DMS53 treated with DMSO at 0.1 percent for 48 hours (cell line): ENCODE results near the gene KCNJ16.
A peak's percentile ranks its signal among the peaks of the same experiment; 100 is the strongest.

Experiments
- DNase-seq: peaks from one replicate; lab custom pipeline; 2025; ENCODE audit not compliant: unreplicated experiment; lab: John Stamatoyannopoulos, UW

Gene KCNJ16

DNA sequence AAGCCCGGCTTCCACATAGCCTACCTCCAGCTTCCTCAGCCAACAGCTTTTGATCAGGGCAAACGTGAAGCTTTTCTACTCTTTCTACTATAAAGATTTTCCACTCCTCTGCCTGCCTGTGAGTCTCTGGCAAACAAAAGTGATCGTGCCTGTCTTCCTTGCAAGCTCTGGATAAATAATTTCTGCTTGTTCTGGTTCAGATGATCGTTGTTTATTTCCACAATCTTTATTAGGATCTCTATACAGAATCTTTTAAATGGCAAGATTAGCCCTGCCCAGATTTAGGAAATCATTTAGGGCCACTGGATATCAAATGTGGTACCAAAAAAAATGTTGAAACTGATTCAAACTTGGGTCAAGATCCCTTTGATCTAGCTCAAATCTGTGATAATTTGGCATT, 20.4 kb downstream of the KCNJ16 start:
- no peak for DNase-seq

DNA sequence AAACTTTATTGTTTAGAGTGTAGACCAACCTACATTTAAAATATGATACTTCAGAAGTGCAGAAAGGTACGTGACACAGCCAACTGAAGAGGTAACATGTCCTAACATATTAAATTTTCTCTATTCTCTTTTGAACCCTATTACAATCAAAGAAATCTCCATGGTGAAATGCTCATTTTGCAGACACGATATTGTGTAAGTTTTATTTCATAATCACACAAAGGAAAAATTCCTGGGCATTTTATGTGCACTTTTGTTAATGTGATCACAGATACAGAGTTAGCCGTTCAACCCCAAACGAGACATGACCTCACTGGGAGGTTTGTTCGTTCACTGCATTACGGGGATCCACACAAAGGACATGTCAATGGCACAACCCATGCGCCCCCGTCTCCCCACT, 21.8 kb downstream of the KCNJ16 start:
- DNase-seq: no peak

DNA sequence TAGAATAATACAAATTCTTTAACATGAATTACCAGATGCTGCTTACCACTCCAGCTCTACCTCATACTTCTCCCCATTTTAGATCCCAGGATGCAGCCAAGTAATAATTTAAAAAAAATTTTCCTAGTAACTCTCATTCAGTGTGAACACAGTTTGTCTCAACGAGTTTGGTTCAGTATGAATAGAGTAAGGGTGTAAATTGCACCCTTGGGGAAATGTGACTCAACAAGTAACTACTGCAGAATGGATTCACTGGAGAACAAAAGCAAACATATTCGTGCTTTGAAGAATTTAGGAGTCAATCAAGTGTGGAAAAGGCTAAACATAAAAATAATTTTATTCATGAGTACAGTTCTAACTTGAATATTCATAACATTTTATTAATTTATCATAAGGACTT, 23.0 kb downstream of the KCNJ16 start:
- DNase-seq: no peak

DNA sequence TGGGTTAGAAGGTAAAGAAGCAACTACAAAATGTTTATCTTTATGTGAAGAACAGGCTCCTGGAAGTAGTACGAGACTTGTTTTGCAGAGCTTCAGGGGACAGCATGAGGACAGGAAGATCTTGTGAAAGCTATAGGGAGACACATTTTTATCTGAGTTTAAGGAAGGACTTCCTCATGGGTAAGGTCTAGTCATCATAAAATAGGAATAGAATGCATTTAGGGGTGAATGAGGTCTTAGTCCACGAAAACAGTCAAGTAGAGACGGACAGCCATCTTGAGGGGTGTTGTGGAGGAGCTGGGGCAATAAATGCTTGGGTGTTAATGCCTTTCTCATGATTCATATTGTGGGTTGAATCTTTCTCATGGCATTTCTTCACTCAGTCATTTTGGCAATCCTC, 24.3 kb downstream of the KCNJ16 start:
- no peak for DNase-seq

DNA sequence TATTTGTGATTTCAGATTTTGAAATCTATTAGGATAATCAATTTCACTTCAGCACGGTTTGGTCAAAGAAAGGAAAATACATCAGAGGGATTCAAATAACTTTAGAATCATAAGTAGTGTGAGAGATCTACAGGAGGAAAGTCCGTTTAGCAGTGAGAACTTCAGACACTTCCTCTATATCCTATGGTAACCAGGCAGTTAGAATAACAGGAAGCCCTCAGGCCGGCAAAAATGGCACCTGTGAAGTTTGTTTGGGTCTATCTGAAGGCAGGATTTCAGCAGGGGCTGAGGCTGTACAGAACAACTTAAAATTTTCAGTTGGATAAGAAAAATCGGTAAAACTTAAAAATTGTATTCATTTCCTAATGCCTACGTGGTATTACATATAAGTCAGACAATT, 24.9 kb downstream of the KCNJ16 start:
- no peak for DNase-seq

DNA sequence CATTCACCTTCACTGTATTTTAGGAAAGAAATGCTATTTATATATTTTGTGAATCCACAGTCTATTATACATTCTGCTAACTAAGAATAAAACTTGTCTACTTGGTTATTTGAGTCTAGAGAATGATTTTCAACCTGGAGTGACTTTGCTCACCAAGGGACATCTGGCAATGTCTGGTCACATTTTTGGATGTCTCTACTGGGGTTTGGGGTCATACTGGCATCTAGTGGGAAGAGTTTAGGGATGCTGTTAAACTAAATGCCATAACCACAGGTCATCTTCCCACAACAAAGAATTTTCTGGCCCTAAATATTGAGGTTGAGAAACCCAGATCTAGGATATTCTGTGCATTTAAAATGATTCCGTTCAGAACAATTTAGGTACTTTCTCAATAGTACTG, 26.0 kb downstream of the KCNJ16 start:
- DNase-seq: no peak

DNA sequence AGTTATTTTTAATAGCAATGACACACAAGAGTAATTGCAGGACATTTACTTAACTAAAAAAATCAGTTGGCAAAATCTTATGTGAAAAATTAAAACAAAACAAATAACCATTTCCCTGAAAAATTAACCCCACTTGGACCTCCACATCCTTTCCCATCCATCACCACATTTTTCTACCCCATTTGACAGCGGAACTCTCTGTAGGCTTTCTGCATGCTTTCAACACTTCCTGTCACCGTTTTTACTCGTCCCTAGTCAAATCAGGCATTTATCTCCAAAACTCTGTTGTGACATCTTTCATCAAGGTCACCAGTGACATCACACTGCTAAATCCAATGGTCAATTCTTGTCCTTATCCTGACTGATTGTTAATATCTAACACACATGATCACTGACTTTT, 27.5 kb downstream of the KCNJ16 start:
- no peak for DNase-seq

DNA sequence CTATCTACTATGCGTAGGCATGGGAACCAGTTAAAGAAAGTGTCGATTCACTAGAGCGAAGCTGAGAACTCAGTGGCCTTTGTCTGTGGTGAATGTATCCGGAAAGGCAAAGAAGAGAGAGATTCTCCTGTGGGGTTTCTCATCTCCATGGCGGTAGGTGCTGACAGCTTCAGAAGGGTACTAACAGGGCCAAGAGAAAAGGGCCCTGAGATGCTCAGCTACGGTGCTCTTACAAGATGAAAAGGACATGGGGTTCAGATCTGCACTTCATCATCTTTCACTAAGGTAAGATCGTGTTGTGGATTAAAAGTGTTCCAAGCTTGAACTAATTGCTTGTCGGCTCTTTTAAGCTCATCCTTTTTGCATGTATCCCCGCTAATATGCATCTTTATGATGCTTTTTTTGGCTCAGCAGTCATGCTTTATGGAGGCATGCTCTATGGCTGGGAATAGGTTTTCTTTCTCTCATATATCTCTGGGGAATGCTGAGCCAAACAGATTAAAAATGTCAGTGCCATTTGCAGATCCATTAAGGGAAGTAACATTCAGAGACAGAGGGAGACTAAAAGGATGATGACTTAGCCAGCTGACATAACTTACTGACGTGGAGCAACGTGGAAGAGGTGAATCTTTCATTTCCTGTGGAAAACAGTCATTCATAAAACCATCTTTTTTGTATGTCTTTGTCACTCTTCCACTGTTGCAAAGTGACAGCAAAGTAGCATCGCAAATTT, 29.9 kb downstream of the KCNJ16 start:
- no peak for DNase-seq

DNA sequence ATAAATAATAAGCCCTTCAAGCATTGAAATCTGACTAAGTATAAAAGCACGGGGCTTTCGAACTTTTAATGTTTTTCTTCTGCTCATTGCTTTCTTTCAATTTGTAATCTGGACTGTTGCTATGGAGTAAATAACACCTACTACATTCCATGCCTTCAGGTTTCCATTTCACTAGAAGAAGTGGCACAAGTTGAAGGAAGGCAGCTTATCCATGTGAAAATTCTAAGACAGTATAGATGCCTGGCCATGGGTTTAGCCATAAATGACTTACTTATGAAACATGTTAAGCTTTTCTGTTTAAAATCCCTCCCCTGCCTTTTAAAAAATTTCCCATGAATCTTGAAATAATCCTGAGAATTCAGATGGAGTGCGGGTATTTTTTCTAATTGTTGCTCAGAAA, 30.6 kb downstream of the KCNJ16 start:
- no peak for DNase-seq

DNA sequence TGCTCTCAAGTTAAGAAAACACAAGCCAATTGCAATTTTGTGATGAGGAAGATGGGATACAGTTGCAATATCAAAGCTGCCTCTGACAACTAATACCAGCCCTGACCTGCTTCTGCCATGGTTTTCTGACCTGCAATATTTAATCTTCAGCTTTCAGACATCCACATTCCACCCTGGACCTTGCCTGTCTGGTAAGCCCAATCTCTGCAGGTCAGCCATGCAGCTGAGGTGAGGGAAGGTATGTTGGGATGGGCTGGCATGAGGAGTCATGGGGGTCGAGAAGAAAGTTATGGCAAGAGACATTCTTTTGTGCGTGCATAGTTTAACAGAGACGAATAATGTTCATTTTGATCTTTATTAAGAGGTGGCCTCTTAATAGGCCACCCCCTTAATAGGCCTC, 31.5 kb downstream of the KCNJ16 start:
- no peak for DNase-seq

DNA sequence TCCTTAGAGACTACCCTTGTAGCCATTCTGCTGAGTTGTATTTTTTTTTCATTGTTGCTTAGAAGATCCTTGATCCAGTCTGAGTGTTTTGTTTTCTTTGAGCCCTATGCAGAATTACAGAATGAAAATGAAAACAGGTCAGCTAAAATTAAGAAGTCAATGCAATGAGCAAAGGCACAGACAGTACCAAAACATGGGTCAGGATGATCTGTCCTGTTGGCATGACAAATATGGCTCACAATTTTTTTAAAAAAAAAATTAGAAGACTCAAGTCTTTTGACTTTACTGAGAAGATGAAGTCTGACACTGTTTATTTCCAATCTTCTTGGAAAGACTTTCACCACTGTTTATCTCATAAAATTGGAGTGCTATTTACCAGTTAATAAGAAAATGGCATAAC, 32.4 kb downstream of the KCNJ16 start:
- DNase-seq: no peak

DNA sequence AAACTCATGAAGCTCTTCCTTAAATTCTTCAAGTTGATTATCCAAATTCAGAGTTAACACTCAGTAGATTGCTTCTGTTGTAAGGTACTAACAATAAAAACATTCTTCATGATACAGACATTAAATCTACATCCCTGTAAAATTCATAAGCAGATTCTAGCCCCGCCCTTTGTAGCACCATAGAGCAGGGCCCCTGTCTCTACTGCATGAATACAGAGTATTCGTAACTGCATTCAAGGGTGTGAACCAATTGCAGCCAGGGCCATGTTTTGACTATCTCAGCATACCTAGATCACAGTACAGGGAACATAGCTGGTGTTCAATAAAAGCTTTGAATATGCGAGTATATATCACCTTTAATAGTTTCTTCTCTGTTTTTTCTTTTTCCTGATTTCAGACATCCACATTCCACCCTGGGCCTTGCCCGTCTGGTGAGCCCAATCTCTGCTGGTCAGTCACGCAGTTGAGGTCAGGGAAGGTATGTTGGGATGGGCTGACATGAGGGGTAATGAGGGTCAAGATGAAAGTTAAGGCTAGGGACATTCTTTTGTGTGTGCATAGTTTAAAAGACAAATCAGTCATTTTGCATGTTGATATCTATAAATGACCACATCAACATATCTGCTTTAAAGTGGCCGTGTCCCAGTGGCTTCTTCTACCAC, 33.0 kb downstream of the KCNJ16 start:
- DNase-seq: no peak

DNA sequence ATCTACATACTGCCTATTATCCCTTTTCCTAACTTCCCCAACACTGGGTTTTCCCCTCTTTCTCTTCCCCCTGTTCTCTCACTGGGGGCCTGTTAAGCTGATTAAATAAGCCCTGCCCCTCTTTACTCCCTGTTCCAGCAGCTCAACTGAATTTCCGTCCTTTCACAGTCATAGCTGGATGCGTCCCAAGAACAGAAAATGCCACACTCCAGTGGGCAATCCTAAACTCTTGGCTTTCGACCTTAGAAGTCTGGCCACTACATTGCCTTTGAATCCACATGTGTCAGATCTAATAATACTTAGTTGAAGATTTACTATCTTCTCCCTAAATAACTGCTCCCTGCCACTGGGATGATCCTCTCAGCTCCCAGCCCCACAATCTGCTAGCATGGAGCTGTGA, 34.5 kb downstream of the KCNJ16 start:
- DNase-seq: no peak

DNA sequence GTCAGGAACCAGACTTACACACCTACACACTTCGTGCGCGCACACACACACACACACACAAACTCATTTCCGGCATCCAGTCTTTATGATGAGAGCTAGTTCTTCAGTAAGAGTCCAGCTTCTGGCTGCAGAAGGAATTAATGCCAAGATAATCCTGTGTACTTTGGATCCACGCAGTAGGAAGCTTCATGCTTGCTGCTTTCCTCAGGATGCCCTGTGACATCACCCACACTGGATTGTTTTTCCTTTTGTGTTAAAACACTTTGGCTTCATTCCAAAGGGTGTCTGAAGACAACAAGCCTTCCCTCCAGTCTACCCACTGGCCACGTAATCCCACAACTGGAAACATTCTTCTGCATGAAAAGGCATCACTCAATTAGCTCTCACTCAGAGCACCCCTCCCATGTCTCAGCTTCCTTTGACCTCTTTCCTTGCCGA, 35.4 kb downstream of the KCNJ16 start:
- DNase-seq: no peak

DNA sequence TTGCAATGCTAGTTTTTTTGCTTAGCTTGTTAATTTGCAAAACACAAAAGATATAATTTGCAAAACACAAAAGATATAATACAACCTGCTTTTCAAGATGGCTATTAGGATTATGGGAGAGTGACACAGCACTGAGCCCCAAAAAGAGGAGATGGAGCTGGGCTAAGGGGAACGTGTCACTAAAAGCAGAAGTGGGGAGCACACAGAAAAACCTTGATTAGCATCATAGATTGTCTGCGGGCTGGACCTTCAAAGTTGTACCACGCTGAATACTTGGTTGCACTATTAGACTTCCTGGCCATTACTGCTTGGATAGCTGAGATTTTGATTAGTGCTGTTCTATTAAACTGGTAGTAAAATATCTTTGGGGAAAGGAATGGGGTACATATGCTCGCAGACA, 36.2 kb downstream of the KCNJ16 start:
- DNase-seq: no peak

DNA sequence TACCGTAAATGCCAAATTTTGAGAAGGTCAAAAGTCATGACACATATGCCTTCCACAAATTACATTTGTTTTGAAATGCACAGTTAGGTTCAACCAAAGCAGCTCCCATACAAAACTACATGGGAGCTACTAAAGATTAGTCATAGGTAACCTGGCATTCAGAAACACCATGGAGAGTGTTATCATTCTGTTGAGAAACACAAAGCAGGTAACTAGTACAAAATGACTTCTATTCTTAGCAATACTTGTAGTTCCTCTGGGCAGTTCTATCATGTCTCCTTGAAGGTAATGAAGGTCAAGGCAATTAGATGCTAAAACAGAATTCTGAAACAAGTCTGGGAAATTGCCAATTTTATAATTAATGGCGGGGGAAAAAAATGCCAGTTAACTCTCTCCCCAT, 39.4 kb downstream of the KCNJ16 start:
- DNase-seq: no peak

DNA sequence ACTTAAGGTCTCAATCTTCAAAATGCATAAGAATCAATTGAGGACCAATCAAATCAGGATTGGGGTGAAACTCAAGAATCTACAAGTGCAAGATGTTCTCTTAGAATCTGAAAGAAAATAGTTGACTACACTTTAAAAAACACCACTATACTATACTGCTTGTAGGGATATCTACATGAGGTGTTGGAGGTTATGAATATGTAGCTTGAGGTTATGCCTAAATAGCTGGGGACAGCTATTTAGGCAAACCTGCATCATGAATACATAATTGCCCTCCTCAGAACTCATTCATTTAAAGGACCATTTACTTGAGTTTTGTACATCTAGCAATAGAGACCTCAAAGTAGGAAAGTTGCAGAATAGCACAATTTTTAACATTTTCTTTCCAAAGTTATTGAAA, 40.1 kb downstream of the KCNJ16 start:
- DNase-seq: no peak

DNA sequence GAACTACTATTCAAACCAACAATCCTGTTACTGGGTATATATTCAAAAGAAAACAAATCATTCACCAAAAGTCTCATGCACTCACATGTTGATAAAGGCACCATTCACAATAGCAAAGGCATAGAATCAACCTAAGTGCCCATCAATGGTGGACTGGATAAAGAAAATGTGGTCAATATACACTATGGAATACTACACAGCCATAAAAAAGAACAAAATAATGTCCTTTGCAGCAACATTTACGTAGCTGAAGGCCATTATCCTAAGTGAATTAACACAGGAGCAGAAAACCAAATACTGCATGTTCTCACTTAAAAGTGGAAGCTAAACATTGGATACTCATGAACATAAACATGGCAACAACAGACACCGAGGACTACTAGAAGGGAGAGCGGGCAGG, 41.9 kb downstream of the KCNJ16 start:
- no peak for DNase-seq

DNA sequence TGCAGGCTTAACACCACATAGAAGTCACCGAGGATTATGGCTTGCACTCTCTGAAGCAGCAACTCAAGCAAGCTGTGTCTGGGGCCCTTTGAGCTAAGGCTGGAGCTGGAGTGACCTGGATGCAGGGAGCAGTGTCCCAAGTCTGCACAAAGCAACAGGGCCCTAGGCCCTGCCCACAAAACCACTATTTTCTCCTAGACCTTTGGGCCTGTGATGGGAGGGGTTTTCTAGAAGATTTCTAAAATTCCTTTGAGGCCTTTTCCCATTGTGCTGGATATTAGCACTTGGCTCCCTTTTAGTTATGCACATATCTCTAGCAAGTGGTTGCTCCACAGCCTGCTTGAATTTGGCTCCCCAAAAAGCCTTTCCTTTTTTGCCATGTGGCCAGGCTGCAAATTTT, 44.5 kb downstream of the KCNJ16 start:
- no peak for DNase-seq

DNA sequence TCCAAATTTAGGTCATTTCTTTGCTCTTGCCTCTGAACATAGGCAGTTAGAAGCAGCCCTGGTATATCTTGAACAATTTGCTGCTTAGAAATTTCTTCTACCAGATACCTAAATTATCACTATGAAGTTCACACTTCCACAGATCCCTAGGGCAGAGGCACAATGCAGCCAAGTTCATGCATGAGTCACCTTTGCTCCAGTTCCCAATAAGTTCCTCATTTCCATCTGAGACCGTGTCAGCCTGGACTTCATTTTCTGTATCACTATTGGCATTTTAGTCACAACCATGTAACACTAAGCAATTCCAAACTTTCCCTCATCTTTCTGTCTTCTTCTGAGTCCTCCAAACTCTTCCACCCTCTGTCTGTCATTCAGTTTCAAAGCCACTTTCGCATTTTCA, 45.0 kb downstream of the KCNJ16 start:
- no peak for DNase-seq

DNA sequence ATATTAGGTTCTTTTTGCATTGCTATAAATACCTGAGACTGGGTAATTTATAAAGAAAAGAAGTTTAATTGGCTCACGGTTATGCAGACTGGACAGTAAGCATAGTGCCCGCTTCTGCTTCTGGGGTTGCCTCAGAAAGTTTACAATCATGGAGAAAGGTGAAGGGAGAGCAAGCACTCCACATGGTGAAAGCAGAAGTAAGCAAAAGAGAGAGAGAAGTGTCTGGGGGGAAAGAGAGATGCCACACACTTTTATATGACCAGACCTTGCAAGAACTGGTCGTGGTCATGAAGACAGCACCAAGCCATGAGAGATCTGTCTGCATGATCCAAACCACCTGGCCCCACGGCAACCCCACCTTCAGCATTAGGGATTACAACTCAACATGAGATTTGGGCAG, 45.4 kb downstream of the KCNJ16 start:
- no peak for DNase-seq

DNA sequence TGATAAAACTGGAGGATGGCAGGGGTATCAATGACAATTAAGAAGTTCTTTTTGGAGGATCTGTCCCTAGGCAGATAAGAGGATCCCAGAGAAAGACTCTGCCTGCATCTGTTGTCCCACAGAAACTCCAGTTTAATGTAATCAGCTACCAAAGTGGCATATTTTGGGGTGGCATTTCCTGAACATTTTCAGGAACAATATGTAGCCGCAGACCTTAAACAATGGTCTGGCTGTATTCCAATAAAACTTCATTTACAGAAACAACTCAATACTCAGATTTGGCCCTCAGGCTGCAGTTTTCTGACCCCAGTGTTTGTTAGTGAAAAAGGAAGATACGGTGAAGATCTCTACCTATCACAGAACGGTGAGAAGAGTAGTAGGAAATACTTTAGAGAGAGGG, 46.1 kb downstream of the KCNJ16 start:
- DNase-seq: no peak

DNA sequence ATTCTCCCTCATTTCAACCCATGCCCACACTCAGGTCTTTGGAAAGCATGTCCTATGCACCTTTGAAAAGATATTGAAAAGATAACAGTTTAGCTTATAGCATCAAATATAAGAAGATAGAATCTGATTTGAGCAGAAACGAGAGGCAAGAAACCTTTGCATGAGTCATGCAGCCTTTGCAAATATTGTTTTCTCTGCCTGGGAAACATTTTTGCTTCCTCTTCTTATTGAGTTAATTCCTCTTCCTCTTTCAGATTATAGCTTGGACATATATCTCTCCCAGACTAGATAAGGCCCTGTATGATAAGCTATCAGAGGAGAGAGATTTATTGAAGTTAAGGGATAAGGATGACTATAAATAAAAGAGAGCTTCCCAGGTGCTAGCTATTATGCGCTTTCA, 48.2 kb downstream of the KCNJ16 start:
- DNase-seq: peak; percentile 8
